ENCODE measurements around the gene TCF20. TPM values are rescaled to one million over a fixed set of nuclear protein-coding genes. Genes with fewer than 3 reads are reported as not detected.

Gene TCF20
- total and polyA plus RNA-seq, 2 experiments from 2014 or later, result 0.64 to 17.2 TPM

GRCh38 chr22:42222140-42222539, 48.3 kb downstream of the TCF20 start:
- Histone ChIP-seq H3K4me3 (no peak overlapping the region), H3K9ac (no peak overlapping the region), H3F3A (ENCODE audit: insufficient read depth) (no peaks in the 10 kb centered on the region), H3K27ac (no peak overlapping the region), H3K4me1 (ENCODE audit: insufficient read depth) (no peaks in the 10 kb centered on the region), H3K79me2 (ENCODE audit: insufficient read depth) (peaks cover 96% of the 10 kb centered on the region), H4K20me1 (ENCODE audit: insufficient read depth) (peaks cover 30% of the 10 kb centered on the region), H3K4me2 (ENCODE audit: unreplicated experiment) (no peak overlapping the region), H3K9me2 (ENCODE audit: insufficient read depth) (no peaks in the 10 kb centered on the region), H3K36me3 (ENCODE audit: low read depth) (no peaks in the 10 kb centered on the region), H3K27me3 (replicated peaks; ENCODE audit: insufficient read depth) (no peaks in the 10 kb centered on the region), H2AFZ (no peak overlapping the region), H3K9me3 (ENCODE audit: low read depth) (no peaks in the 10 kb centered on the region)
- no peak for DNase-seq
- no peak for TF ChIP-seq EZH2 (IDR thresholded peaks at IDR 0.05; ENCODE audit: insufficient read depth, poor library complexity, severe bottlenecking)
- no peak for TF ChIP-seq EZH2phosphoT487 (IDR thresholded peaks at IDR 0.05; ENCODE audit: insufficient read depth, low read depth)
- in situ Hi-C loops (cut with MboI), result no loop called here
- WGBS, 2 experiments (ENCODE audit: low coverage in 1 of 2, low lambda C conversion rate in 2 of 2, missing lambda C conversion rate in 2 of 2), result 95 to 97% methylated on average over 1 of the region's 1 CpG

Other genes starting within 250 kb of the TCF20 start
- 40.4 and 41.0 TPM in 2 replicates for gene NAGA, start 199.8 kb downstream of the TCF20 start, total RNA-seq (2014; rRNA removed; shearing (Covaris generic))
- gene NAGA, start 199.8 kb downstream of the TCF20 start, polyA plus RNA-seq (2016; fragmentation: Nextera tagmentation; extraction: Ambion mirVana), result 25.9 and 26.4 TPM in 2 replicates
- gene PHETA2, start 196.4 kb downstream of the TCF20 start, total RNA-seq (2014; rRNA removed; shearing (Covaris generic)), result 36.7 and 38.6 TPM in 2 replicates
- gene PHETA2, start 196.4 kb downstream of the TCF20 start, polyA plus RNA-seq (2016; fragmentation: Nextera tagmentation; extraction: Ambion mirVana), result 29.9 and 33.4 TPM in 2 replicates
- 3.5 and 4.7 TPM in 2 replicates for gene SMDT1, start 191.0 kb downstream of the TCF20 start, total RNA-seq (2014; rRNA removed; shearing (Covaris generic))
- 73.6 and 77.0 TPM in 2 replicates for gene SMDT1, start 191.0 kb downstream of the TCF20 start, polyA plus RNA-seq (2016; fragmentation: Nextera tagmentation; extraction: Ambion mirVana)
- gene NDUFA6, start 179.9 kb downstream of the TCF20 start, total RNA-seq (2014; rRNA removed; shearing (Covaris generic)), result 56.3 and 63.2 TPM in 2 replicates
- 180 TPM in 2 replicates for gene NDUFA6, start 179.9 kb downstream of the TCF20 start, polyA plus RNA-seq (2016; fragmentation: Nextera tagmentation; extraction: Ambion mirVana)
- 0.13 TPM in 1 of 2 replicates, not detected in the other for gene CYP2D6, start 139.8 kb downstream of the TCF20 start, total RNA-seq (2014; rRNA removed; shearing (Covaris generic))
- 0.15 and 0.16 TPM in 2 replicates for gene CYP2D6, start 139.8 kb downstream of the TCF20 start, polyA plus RNA-seq (2016; fragmentation: Nextera tagmentation; extraction: Ambion mirVana)
- not detected in 2 replicates for gene NFAM1, start 161.8 kb upstream of the TCF20 start, total RNA-seq (2014; rRNA removed; shearing (Covaris generic))
- not detected in 2 replicates for gene NFAM1, start 161.8 kb upstream of the TCF20 start, polyA plus RNA-seq (2016; fragmentation: Nextera tagmentation; extraction: Ambion mirVana)
- 23.9 and 31.7 TPM in 2 replicates for gene RRP7A, start 249.1 kb upstream of the TCF20 start, total RNA-seq (2014; rRNA removed; shearing (Covaris generic))
- gene RRP7A, start 249.1 kb upstream of the TCF20 start, polyA plus RNA-seq (2016; fragmentation: Nextera tagmentation; extraction: Ambion mirVana), result 48.2 and 50.8 TPM in 2 replicates